H4 (cell line): Measurements from ENCODE around the gene ZNF345. TPM values are rescaled to one million over a fixed set of nuclear protein-coding genes. Genes with fewer than 3 reads are reported as not detected.

Experiments
- DNase-seq: peaks from one replicate; pipeline ENCODE4 v3.0.0-alpha.2; 2015; ENCODE audit warnings: low spot score
- total RNA-seq: library from RNA; depleted of rRNA; stranded (reverse); fragments of >200 nt; shearing (Covaris generic); gene quantifications from 2 replicates; pipeline ENCODE4 v1.2.3, GENCODE V29; 2014; rRNA removed

The ZNF345 gene
- total RNA-seq, 1 experiment from 2014 or later, result 0.64 TPM

GRCh38 chr19:36916991-36917390 is 66.3 kb downstream of the ZNF345 start:
- DNase-seq, result no peak

DNA sequence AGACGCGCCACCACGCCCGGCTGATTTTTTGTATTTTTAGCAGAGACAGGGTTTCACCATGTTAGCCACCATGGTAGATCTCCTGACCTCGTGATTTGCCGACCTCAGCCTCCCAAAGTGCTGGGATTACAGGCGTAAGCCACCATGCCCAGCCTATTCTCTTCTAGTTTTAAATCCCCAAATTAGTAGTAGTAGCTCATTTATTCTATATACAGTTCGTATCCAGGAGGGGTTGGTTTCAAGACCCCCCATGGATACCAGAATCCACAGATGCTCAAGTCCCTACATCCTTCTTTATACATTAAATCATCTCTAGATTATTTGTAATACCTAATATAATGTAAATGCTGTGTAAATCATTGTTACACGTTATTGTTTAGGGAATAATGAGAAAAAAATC is 67.4 kb downstream of the ZNF345 start:
- no peak for DNase-seq

Other genes with a start within 250 kb of the ZNF345 start
- gene ZNF382, start 245.6 kb upstream of the ZNF345 start, total RNA-seq, result 0.06 and 0.21 TPM in 2 replicates
- gene ZNF461, start 184.0 kb upstream of the ZNF345 start, total RNA-seq, result 6.7 and 10.1 TPM in 2 replicates
- 5.5 and 8.1 TPM in 2 replicates for gene ZNF567, start 163.3 kb upstream of the ZNF345 start, total RNA-seq
- 6.3 and 7.0 TPM in 2 replicates for gene ZNF850, start 78.1 kb upstream of the ZNF345 start, total RNA-seq
- 0.27 and 1.2 TPM in 2 replicates for gene ZNF790, start 12.5 kb upstream of the ZNF345 start, total RNA-seq
- gene ZNF829, start 65.4 kb downstream of the ZNF345 start, total RNA-seq, result 0.91 TPM in 1 of 2 replicates, not detected in the other
- gene ZNF568, start 65.5 kb downstream of the ZNF345 start, total RNA-seq, result 3.0 and 4.6 TPM in 2 replicates
- gene ZNF420, start 227.6 kb downstream of the ZNF345 start, total RNA-seq, result 0.90 and 1.8 TPM in 2 replicates